B cell (primary cell): ENCODE measurements around the gene KAZN.

Source experiments
- EZH2 ChIP-seq: IDR thresholded peaks from 2 replicates; pipeline ENCODE4 v1.6.1; 2012; ENCODE audit warnings: borderline replicate concordance, low read depth, mild to moderate bottlenecking, moderate library complexity, low read length; ENCODE audit not compliant: insufficient read depth, poor library complexity, severe bottlenecking
- TF ChIP-seq, protein P1 (sequence below): fragments of 200-600 bp; IDR thresholded peaks from one replicate; pipeline ENCODE4 v1.8.0; 2022; ENCODE audit warnings: antibody characterized with exemption, mild to moderate bottlenecking

DNA sequence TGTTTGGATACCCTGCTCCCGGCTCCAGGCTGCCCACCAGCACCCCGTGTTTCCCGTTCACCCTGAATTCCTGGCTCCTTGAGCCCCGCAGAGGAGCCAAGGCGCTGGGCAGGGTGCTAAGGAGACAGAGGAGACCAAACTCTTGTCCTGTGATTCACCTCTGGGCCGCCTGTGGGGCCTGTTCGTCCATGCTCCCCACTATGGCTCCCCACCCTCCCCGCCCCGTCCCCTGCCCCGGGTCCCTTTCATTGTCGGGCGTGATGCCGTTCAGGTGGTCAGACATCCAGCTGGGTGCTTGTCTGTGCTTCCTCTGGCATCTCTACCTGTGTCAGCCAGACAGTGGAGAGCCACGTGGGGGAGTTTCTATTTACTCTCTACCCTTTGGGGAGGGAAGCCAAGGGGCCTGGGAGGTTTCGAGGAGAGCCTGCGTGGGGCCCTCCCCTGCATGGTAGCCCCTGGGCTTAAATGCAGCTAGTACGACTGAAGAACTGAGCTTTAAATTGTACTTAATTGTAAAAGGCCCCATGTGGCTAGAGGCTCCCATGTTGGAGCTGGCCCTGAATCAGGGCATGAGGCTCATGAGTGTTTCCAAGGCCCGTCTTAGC is 333.7 kb downstream of the KAZN start:
- TF ChIP-seq, protein P1, sequence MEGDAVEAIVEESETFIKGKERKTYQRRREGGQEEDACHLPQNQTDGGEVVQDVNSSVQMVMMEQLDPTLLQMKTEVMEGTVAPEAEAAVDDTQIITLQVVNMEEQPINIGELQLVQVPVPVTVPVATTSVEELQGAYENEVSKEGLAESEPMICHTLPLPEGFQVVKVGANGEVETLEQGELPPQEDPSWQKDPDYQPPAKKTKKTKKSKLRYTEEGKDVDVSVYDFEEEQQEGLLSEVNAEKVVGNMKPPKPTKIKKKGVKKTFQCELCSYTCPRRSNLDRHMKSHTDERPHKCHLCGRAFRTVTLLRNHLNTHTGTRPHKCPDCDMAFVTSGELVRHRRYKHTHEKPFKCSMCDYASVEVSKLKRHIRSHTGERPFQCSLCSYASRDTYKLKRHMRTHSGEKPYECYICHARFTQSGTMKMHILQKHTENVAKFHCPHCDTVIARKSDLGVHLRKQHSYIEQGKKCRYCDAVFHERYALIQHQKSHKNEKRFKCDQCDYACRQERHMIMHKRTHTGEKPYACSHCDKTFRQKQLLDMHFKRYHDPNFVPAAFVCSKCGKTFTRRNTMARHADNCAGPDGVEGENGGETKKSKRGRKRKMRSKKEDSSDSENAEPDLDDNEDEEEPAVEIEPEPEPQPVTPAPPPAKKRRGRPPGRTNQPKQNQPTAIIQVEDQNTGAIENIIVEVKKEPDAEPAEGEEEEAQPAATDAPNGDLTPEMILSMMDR, result no peak
- TF ChIP-seq EZH2, result no peak
